ENCODE data around the gene STX11. TPM values are rescaled to one million over a fixed set of nuclear protein-coding genes. Genes with fewer than 3 reads are reported as not detected.

The STX11 gene
- total RNA-seq, 1 experiment from 2014 or later, result 0.17 TPM

GRCh38 chr6:144127097-144127496, 23.2 kb upstream of the STX11 start (continued):
- TF ChIP-seq, protein P1, sequence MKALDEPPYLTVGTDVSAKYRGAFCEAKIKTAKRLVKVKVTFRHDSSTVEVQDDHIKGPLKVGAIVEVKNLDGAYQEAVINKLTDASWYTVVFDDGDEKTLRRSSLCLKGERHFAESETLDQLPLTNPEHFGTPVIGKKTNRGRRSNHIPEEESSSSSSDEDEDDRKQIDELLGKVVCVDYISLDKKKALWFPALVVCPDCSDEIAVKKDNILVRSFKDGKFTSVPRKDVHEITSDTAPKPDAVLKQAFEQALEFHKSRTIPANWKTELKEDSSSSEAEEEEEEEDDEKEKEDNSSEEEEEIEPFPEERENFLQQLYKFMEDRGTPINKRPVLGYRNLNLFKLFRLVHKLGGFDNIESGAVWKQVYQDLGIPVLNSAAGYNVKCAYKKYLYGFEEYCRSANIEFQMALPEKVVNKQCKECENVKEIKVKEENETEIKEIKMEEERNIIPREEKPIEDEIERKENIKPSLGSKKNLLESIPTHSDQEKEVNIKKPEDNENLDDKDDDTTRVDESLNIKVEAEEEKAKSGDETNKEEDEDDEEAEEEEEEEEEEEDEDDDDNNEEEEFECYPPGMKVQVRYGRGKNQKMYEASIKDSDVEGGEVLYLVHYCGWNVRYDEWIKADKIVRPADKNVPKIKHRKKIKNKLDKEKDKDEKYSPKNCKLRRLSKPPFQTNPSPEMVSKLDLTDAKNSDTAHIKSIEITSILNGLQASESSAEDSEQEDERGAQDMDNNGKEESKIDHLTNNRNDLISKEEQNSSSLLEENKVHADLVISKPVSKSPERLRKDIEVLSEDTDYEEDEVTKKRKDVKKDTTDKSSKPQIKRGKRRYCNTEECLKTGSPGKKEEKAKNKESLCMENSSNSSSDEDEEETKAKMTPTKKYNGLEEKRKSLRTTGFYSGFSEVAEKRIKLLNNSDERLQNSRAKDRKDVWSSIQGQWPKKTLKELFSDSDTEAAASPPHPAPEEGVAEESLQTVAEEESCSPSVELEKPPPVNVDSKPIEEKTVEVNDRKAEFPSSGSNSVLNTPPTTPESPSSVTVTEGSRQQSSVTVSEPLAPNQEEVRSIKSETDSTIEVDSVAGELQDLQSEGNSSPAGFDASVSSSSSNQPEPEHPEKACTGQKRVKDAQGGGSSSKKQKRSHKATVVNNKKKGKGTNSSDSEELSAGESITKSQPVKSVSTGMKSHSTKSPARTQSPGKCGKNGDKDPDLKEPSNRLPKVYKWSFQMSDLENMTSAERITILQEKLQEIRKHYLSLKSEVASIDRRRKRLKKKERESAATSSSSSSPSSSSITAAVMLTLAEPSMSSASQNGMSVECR (CRISPR knock-in tag; IDR thresholded peaks at IDR 0.05; ENCODE audit: borderline replicate concordance), result no peak
- TF ChIP-seq GRHL2 (CRISPR knock-in tag; IDR thresholded peaks at IDR 0.05; ENCODE audit: insufficient replicate concordance, severe bottlenecking) (no peak), NR2C2 (CRISPR knock-in tag; IDR thresholded peaks at IDR 0.05) (no peak), HMGA2 (CRISPR knock-in tag; IDR thresholded peaks at IDR 0.05) (no peak)

DNA sequence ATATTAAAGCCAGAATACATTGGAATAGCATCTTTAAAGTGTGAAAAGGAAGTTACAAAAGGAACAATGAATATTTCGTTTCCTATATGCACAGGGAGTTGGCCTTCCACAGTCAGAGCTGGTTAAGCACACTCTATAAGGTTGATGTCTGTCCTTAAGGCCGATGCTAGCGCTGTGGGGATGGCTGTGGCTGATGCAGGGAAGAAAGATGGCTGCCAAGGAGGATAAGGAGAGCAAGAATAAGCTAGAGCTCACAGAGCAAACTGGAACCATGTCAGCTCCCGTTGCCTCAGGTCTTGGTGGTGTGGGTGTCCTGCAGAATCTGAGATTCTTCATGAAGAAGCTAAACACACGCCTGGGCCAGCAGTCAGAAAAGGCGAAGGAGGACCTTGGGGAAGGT, 20.8 kb upstream of the STX11 start:
- Mint-ChIP-seq H3K4me3 (no peak overlapping the region), H3K27me3 (ENCODE audit: low read depth) (no peaks in the 10 kb centered on the region; the same call in 1 of the 2 replicates), H3K36me3 (no peaks in the 10 kb centered on the region), H3K9me3 (no peaks in the 10 kb centered on the region), H3K27ac (no peak overlapping the region), H3K4me1 (no peaks in the 10 kb centered on the region)
- ChIA-PET CTCF (interaction anchor here (1.1 kb wide), 2 partner anchors 24 to 87 kb away, joined by 3 read pairs; no protein-coding TSS in a partner anchor), POLR2A (no interaction called here)
- DNase-seq (ENCODE audit: low spot score), result no peak
- ATAC-seq, result no peak
- TF ChIP-seq, protein P2, sequence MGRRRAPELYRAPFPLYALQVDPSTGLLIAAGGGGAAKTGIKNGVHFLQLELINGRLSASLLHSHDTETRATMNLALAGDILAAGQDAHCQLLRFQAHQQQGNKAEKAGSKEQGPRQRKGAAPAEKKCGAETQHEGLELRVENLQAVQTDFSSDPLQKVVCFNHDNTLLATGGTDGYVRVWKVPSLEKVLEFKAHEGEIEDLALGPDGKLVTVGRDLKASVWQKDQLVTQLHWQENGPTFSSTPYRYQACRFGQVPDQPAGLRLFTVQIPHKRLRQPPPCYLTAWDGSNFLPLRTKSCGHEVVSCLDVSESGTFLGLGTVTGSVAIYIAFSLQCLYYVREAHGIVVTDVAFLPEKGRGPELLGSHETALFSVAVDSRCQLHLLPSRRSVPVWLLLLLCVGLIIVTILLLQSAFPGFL (CRISPR knock-in tag; IDR thresholded peaks at IDR 0.05; ENCODE audit: borderline replicate concordance), result no peak
- TF ChIP-seq, protein P3, sequence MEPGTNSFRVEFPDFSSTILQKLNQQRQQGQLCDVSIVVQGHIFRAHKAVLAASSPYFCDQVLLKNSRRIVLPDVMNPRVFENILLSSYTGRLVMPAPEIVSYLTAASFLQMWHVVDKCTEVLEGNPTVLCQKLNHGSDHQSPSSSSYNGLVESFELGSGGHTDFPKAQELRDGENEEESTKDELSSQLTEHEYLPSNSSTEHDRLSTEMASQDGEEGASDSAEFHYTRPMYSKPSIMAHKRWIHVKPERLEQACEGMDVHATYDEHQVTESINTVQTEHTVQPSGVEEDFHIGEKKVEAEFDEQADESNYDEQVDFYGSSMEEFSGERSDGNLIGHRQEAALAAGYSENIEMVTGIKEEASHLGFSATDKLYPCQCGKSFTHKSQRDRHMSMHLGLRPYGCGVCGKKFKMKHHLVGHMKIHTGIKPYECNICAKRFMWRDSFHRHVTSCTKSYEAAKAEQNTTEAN (CRISPR knock-in tag; IDR thresholded peaks at IDR 0.05), result no peak
- TF ChIP-seq, protein P4, sequence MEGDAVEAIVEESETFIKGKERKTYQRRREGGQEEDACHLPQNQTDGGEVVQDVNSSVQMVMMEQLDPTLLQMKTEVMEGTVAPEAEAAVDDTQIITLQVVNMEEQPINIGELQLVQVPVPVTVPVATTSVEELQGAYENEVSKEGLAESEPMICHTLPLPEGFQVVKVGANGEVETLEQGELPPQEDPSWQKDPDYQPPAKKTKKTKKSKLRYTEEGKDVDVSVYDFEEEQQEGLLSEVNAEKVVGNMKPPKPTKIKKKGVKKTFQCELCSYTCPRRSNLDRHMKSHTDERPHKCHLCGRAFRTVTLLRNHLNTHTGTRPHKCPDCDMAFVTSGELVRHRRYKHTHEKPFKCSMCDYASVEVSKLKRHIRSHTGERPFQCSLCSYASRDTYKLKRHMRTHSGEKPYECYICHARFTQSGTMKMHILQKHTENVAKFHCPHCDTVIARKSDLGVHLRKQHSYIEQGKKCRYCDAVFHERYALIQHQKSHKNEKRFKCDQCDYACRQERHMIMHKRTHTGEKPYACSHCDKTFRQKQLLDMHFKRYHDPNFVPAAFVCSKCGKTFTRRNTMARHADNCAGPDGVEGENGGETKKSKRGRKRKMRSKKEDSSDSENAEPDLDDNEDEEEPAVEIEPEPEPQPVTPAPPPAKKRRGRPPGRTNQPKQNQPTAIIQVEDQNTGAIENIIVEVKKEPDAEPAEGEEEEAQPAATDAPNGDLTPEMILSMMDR (IDR thresholded peaks at IDR 0.05), result no peak
- no peak for TF ChIP-seq ZNF425 (CRISPR knock-in tag; conservative IDR thresholded peaks at IDR 0.05)
- no peak for TF ChIP-seq ZNF121 (CRISPR knock-in tag; IDR thresholded peaks at IDR 0.05)
- TF ChIP-seq IRF2 (CRISPR knock-in tag; IDR thresholded peaks at IDR 0.05; ENCODE audit: borderline replicate concordance, low read depth), result no peak
- TF ChIP-seq JUN (CRISPR knock-in tag; IDR thresholded peaks at IDR 0.05), result no peak
- no peak for TF ChIP-seq RORB (CRISPR knock-in tag; IDR thresholded peaks at IDR 0.05)
- no peak for TF ChIP-seq ZNF512 (CRISPR knock-in tag; IDR thresholded peaks at IDR 0.05; ENCODE audit: borderline replicate concordance)
